ENCODE data around the gene IER3IP1.

DNA sequence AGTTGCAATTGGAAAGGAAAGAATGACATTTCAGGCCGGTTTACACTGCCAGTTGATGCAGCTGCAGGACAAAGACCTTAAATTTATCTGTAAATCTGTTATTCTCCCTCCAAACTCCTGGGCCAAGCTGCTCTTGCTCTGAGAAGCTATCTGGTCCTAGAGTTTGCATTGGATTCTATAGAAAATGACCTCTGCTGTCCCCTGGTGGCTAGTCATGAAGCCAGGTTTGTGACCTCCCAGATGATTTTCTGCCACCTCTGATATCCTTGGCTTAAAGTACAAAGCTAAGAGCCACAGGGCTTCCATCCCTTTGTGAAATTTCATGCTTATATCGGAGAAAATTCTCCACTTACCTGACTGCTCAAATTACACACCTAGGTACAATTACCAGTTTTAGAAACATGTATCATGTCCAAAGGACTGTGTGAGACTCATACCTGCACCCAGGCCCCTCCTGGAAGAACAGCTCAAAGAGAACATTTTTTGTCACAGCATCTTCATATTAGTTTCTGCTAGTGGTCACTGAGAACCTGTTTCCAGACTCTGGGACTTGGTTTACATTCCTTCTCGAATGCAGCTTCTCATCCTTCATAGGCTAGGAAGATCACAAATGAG lies 28.9 kb upstream of the IER3IP1 start:
- TF ChIP-seq, protein P1, sequence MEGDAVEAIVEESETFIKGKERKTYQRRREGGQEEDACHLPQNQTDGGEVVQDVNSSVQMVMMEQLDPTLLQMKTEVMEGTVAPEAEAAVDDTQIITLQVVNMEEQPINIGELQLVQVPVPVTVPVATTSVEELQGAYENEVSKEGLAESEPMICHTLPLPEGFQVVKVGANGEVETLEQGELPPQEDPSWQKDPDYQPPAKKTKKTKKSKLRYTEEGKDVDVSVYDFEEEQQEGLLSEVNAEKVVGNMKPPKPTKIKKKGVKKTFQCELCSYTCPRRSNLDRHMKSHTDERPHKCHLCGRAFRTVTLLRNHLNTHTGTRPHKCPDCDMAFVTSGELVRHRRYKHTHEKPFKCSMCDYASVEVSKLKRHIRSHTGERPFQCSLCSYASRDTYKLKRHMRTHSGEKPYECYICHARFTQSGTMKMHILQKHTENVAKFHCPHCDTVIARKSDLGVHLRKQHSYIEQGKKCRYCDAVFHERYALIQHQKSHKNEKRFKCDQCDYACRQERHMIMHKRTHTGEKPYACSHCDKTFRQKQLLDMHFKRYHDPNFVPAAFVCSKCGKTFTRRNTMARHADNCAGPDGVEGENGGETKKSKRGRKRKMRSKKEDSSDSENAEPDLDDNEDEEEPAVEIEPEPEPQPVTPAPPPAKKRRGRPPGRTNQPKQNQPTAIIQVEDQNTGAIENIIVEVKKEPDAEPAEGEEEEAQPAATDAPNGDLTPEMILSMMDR (IDR thresholded peaks at IDR 0.05), result peak in 5 of 7 experiments; percentile 48 to 81 (median 68)
- TF ChIP-seq POLR2A (IDR thresholded peaks at IDR 0.05), result no peak
- no peak for TF ChIP-seq EP300 (IDR thresholded peaks at IDR 0.05)
